ENCODE measurements around the gene SEMA4C.

SEMA4C gene

DNA sequence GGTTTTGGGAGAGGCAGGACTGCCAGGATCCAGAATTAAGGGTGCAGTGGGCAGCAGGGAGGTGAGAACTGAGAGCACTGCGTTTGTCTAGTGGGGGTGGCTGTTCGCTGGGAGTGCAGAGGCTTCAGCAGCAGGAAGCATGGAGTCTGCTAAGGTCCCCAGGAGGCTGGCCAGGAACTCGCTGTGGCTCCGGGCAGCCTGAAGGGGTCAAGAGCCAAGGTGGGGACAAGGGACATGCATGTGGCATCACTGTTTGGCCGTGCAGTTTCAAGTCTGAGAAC is 43.2 kb upstream of the SEMA4C start:
- no peak overlapping the region for H3K27ac ChIP-seq
- no peak for DNase-seq (ENCODE audit: low read depth, low spot score)
- no peaks in the 10 kb centered on the region for H3K9me3 ChIP-seq (ENCODE audit: low read depth, low read length)
- no peak overlapping the region for H3K9ac ChIP-seq (ENCODE audit: insufficient read length)
- H3K36me3 ChIP-seq (ENCODE audit: insufficient read depth, low read length): no peaks in the 10 kb centered on the region
- no peak overlapping the region for H3K4me3 ChIP-seq
- no peak for TF ChIP-seq POLR2AphosphoS5 (IDR thresholded peaks at IDR 0.05; ENCODE audit: borderline replicate concordance, low read depth, low read length)
- no peak for TF ChIP-seq FOXP2 (optimal IDR thresholded peaks at IDR 0.05; ENCODE audit: control extremely low read depth, extremely low read length, insufficient read depth)
- TF ChIP-seq EZH2 (IDR thresholded peaks at IDR 0.05): no peak

GRCh38 chr2:96912346-96913116 is 42.7 kb upstream of the SEMA4C start:
- Histone ChIP-seq H3K36me3 (ENCODE audit: insufficient read depth, low read length) (no peaks in the 10 kb centered on the region), H3K9me3 (ENCODE audit: low read depth, low read length) (no peaks in the 10 kb centered on the region), H3K4me3 (no peak overlapping the region), H3K27ac (no peak overlapping the region), H3K9ac (ENCODE audit: insufficient read length) (no peak overlapping the region)
- no peak for DNase-seq (ENCODE audit: low read depth, low spot score)
- TF ChIP-seq POLR2AphosphoS5 (IDR thresholded peaks at IDR 0.05; ENCODE audit: borderline replicate concordance, low read depth, low read length) (no peak), FOXP2 (optimal IDR thresholded peaks at IDR 0.05; ENCODE audit: control extremely low read depth, extremely low read length, insufficient read depth) (no peak), EZH2 (IDR thresholded peaks at IDR 0.05) (no peak)

- no peak overlapping the region for H3K4me3 ChIP-seq
- DNase-seq (ENCODE audit: low read depth, low spot score): no peak
- TF ChIP-seq FOXP2 (optimal IDR thresholded peaks at IDR 0.05; ENCODE audit: control extremely low read depth, extremely low read length, insufficient read depth) (no peak), POLR2AphosphoS5 (IDR thresholded peaks at IDR 0.05; ENCODE audit: borderline replicate concordance, low read depth, low read length) (no peak), EZH2 (IDR thresholded peaks at IDR 0.05) (no peak)
- H3K9me3 ChIP-seq (ENCODE audit: low read depth, low read length): no peaks in the 10 kb centered on the region
- H3K9ac ChIP-seq (ENCODE audit: insufficient read length): no peak overlapping the region
- H3K27ac ChIP-seq: no peak overlapping the region
- no peaks in the 10 kb centered on the region for H3K36me3 ChIP-seq (ENCODE audit: insufficient read depth, low read length)
Measured at GRCh38 chr2:96909611-96910021, 39.7 kb upstream of the SEMA4C start.

DNA sequence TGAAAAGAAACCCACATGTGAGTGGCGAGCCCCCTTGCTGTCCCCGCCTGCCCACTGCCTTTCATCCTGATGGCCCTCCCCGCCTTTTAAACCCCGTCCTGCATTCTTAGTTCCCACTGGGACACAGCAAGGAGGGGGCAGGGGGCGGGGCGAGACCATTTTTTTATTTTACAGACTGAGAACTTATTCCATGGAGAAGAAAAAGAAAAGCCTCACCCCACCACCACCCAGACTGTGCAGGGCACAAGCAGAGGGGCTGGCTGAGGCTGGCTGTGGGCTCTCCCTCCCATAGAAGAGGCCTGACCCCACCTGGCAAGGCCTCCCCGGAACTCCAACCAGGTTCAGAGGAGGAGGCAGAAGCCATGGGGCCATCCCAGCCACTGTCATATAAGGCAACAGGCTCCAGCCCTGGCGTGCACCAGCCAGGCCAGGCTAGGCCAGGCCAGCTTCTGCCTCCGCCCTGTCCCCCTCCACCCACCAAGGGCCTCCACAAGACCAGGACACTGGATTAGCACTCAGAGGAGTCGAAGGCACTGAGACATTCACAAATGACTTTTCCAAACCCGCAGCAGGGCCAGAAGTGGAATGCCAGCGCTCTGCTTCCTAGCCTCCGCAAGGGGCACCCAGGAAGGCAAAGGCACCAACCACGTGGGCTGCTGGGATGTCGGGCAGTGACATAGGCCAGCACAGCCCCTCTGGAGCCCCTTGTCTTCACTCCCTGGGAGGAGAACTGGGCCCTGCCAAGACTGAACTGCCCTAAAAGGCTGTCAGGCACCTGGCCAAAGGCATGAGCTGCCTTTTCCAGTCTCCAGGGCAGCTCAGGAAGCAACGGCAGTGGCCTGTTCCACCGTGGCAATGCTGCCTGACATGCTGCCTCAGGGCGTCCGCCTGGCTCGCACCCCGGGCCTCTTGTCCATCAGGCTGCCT is 37.5 kb upstream of the SEMA4C start:
- Histone ChIP-seq H3K36me3 (ENCODE audit: insufficient read depth, low read length) (no peaks in the 10 kb centered on the region), H3K9ac (ENCODE audit: insufficient read length) (no peak overlapping the region), H3K27ac (no peak overlapping the region), H3K4me3 (no peak overlapping the region), H3K9me3 (ENCODE audit: low read depth, low read length) (no peaks in the 10 kb centered on the region)
- no peak for DNase-seq (ENCODE audit: low read depth, low spot score)
- TF ChIP-seq EZH2 (IDR thresholded peaks at IDR 0.05) (no peak), POLR2AphosphoS5 (IDR thresholded peaks at IDR 0.05; ENCODE audit: borderline replicate concordance, low read depth, low read length) (no peak), FOXP2 (optimal IDR thresholded peaks at IDR 0.05; ENCODE audit: control extremely low read depth, extremely low read length, insufficient read depth) (no peak)

- no peak for DNase-seq (ENCODE audit: low read depth, low spot score)
- no peaks in the 10 kb centered on the region for H3K36me3 ChIP-seq (ENCODE audit: insufficient read depth, low read length)
- H3K4me3 ChIP-seq: no peak overlapping the region
- peak overlapping the region; percentile 49 for H3K9ac ChIP-seq (ENCODE audit: insufficient read length)
- no peak overlapping the region for H3K27ac ChIP-seq
- TF ChIP-seq POLR2AphosphoS5 (IDR thresholded peaks at IDR 0.05; ENCODE audit: borderline replicate concordance, low read depth, low read length) (no peak), EZH2 (IDR thresholded peaks at IDR 0.05) (no peak)
- no peaks in the 10 kb centered on the region for H3K9me3 ChIP-seq (ENCODE audit: low read depth, low read length)
Measured at GRCh38 chr2:96906729-96907114, 36.8 kb upstream of the SEMA4C start.

GRCh38 chr2:96903815-96904214 is 33.9 kb upstream of the SEMA4C start:
- Histone ChIP-seq H3K9me3 (ENCODE audit: low read depth, low read length) (no peaks in the 10 kb centered on the region), H3K27ac (no peak overlapping the region), H3K4me3 (no peak overlapping the region), H3K36me3 (ENCODE audit: insufficient read depth, low read length) (no peaks in the 10 kb centered on the region), H3K9ac (ENCODE audit: insufficient read length) (no peak overlapping the region)
- no peak for TF ChIP-seq FOXP2 (optimal IDR thresholded peaks at IDR 0.05; ENCODE audit: control extremely low read depth, extremely low read length, insufficient read depth)
- DNase-seq (ENCODE audit: low read depth, low spot score): no peak

DNA sequence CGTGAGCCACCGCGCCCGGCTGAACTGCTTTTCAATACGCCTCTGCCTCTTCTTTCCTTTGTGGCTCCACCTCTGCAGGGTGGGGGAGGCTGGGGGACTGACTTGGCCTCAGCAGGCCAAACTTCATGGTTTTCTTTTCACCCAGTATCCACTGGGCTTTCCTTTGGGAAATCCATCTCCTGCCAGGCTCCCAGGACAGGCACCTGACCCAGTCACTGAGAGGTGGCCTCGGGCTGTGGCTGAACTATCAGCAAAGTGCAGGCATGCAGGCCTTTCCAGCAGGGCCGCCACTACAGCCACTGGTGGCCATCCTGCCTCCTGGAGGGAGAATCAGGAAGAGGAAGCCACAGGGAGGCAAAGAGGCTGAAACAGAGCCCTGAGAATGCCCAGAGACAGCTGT is 33.4 kb upstream of the SEMA4C start:
- Histone ChIP-seq H3K36me3 (ENCODE audit: insufficient read depth, low read length) (no peaks in the 10 kb centered on the region), H3K4me3 (no peak overlapping the region), H3K9me3 (ENCODE audit: low read depth, low read length) (no peaks in the 10 kb centered on the region), H3K9ac (ENCODE audit: insufficient read length) (no peak overlapping the region), H3K27ac (no peak overlapping the region)
- TF ChIP-seq FOXP2 (optimal IDR thresholded peaks at IDR 0.05; ENCODE audit: control extremely low read depth, extremely low read length, insufficient read depth) (no peak), EZH2 (IDR thresholded peaks at IDR 0.05) (no peak), POLR2AphosphoS5 (IDR thresholded peaks at IDR 0.05; ENCODE audit: borderline replicate concordance, low read depth, low read length) (no peak)
- DNase-seq (ENCODE audit: low read depth, low spot score): no peak

GRCh38 chr2:96900237-96900636 is 30.4 kb upstream of the SEMA4C start:
- Histone ChIP-seq H3K9me3 (ENCODE audit: low read depth, low read length) (no peaks in the 10 kb centered on the region), H3K4me3 (no peak overlapping the region), H3K9ac (ENCODE audit: insufficient read length) (no peak overlapping the region), H3K27ac (no peak overlapping the region), H3K36me3 (ENCODE audit: insufficient read depth, low read length) (no peaks in the 10 kb centered on the region)
- TF ChIP-seq FOXP2 (optimal IDR thresholded peaks at IDR 0.05; ENCODE audit: control extremely low read depth, extremely low read length, insufficient read depth) (no peak), POLR2AphosphoS5 (IDR thresholded peaks at IDR 0.05; ENCODE audit: borderline replicate concordance, low read depth, low read length) (no peak), EZH2 (IDR thresholded peaks at IDR 0.05) (no peak)
- no peak for DNase-seq (ENCODE audit: low read depth, low spot score)

Measured in SK-N-MC (cell line).